WTC11 (cell line): Measurements from ENCODE around the gene OTOA.
"Not testable (repeated sequence)": the region's sequence is repeated elsewhere in the genome, so short reads cannot be mapped to it uniquely, and the experiment has no call there.

ENCODE experiments used
- CTCF ChIP-seq: fragments of 200-600 bp; IDR thresholded peaks from 2 replicates; pipeline ENCODE4 v1.8.0; 2022; ENCODE audit warnings: antibody characterized with exemption
- ELF4 ChIP-seq: sonication (generic); formaldehyde crosslinking; IDR thresholded peaks from 2 replicates; pipeline ENCODE4 v1.8.1; 2022; ENCODE audit warnings: low read depth, mild to moderate bottlenecking, moderate library complexity, missing genetic modification reagents
- TF ChIP-seq, protein P1 (sequence below): sonication (generic); formaldehyde crosslinking; IDR thresholded peaks from 2 replicates; pipeline ENCODE4 v1.8.1; 2022; ENCODE audit warnings: low read depth, mild to moderate bottlenecking, moderate library complexity, missing genetic modification reagents, borderline replicate concordance

- TF ChIP-seq, protein P1, sequence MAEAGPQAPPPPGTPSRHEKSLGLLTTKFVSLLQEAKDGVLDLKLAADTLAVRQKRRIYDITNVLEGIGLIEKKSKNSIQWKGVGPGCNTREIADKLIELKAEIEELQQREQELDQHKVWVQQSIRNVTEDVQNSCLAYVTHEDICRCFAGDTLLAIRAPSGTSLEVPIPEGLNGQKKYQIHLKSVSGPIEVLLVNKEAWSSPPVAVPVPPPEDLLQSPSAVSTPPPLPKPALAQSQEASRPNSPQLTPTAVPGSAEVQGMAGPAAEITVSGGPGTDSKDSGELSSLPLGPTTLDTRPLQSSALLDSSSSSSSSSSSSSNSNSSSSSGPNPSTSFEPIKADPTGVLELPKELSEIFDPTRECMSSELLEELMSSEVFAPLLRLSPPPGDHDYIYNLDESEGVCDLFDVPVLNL (CRISPR knock-in tag), result not testable (repeated sequence)
- TF ChIP-seq ELF4 (CRISPR knock-in tag); CTCF: not testable (repeated sequence)
Observed at GRCh38 chr16:21770584-21770983, 106.8 kb downstream of the OTOA start.
